Chondrocyte (in vitro differentiated cells): Measurements from ENCODE around the gene PRKCA. TPM values are rescaled to one million over a fixed set of nuclear protein-coding genes. Genes with fewer than 3 reads are reported as not detected.
"Not testable (repeated sequence)": the region's sequence is repeated elsewhere in the genome, so short reads cannot be mapped to it uniquely, and the experiment has no call there.

ENCODE experiments used
- DNase-seq: peaks from one replicate; pipeline ENCODE4 v3.0.0; 2021; ENCODE audit warnings: mixed read lengths, low spot score
- H3K27ac Mint-ChIP-seq: one replicate; pipeline ENCODE4 v1.8.0; 2021; ENCODE audit warnings: mild to moderate bottlenecking, moderate library complexity, mixed read lengths; ENCODE audit not compliant: unreplicated experiment
- H3K27me3 Mint-ChIP-seq: 2 replicates; pipeline ENCODE4 v1.8.0; 2021; ENCODE audit warnings: low read depth, mixed read lengths
- H3K36me3 Mint-ChIP-seq: 2 replicates; pipeline ENCODE4 v1.8.0; 2021; ENCODE audit warnings: low read depth, mixed read lengths
- H3K4me1 Mint-ChIP-seq: 2 replicates; pipeline ENCODE4 v1.8.0; 2021; ENCODE audit warnings: low read depth, mild to moderate bottlenecking, mixed read lengths
- H3K4me3 Mint-ChIP-seq: one replicate; pipeline ENCODE4 v1.8.0; 2021; ENCODE audit warnings: mild to moderate bottlenecking, moderate library complexity, mixed read lengths; ENCODE audit not compliant: unreplicated experiment
- H3K9me3 Mint-ChIP-seq: 2 replicates; pipeline ENCODE4 v1.8.0; 2021; ENCODE audit warnings: low read depth, mixed read lengths
- total RNA-seq: library from RNA; stranded (reverse); gene quantifications from 3 replicates; pipeline ENCODE4 v1.2.1, GENCODE V29; 2021
- TF ChIP-seq, protein P1 (sequence below): fragments of 200-600 bp; sonication (generic); IDR thresholded peaks from 2 replicates; pipeline ENCODE4 v1.5.0; 2021; ENCODE audit warnings: antibody characterized with exemption, mild to moderate bottlenecking, moderate library complexity

Gene PRKCA
- total RNA-seq, 1 donor from 2014 or later, result 51.5 TPM

DNA sequence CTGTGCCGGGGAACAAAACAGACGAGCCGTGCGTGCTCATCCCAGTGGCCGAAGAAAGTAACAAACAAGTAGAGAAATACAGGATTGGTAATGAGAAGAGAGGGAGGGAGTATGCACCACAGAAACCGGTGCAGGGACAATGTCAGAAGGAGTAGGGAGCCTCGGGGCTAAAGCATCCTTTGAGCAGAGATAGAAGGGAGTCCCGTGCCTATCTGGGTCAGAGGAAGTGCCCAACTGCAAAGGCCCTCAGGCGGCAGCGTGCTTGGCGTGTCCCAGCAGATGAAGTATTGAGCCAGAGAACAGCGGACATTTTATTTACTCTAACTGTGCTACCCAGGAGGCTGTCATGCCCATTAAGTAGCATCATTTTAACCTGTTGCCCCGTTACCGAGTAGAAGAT, 417.6 kb downstream of the PRKCA start:
- no peaks in the 10 kb centered on the region for H3K27me3 Mint-ChIP-seq
- peaks cover 36% of the 10 kb centered on the region for H3K4me1 Mint-ChIP-seq
- no peaks in the 10 kb centered on the region for H3K9me3 Mint-ChIP-seq
- H3K27ac Mint-ChIP-seq, result no peak overlapping the region
- no peaks in the 10 kb centered on the region for H3K36me3 Mint-ChIP-seq
- H3K4me3 Mint-ChIP-seq, result no peak overlapping the region
- DNase-seq, result no peak
- TF ChIP-seq, protein P1, sequence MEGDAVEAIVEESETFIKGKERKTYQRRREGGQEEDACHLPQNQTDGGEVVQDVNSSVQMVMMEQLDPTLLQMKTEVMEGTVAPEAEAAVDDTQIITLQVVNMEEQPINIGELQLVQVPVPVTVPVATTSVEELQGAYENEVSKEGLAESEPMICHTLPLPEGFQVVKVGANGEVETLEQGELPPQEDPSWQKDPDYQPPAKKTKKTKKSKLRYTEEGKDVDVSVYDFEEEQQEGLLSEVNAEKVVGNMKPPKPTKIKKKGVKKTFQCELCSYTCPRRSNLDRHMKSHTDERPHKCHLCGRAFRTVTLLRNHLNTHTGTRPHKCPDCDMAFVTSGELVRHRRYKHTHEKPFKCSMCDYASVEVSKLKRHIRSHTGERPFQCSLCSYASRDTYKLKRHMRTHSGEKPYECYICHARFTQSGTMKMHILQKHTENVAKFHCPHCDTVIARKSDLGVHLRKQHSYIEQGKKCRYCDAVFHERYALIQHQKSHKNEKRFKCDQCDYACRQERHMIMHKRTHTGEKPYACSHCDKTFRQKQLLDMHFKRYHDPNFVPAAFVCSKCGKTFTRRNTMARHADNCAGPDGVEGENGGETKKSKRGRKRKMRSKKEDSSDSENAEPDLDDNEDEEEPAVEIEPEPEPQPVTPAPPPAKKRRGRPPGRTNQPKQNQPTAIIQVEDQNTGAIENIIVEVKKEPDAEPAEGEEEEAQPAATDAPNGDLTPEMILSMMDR, result no peak

GRCh38 chr17:66720567-66720966, 418.2 kb downstream of the PRKCA start:
- H3K4me1 Mint-ChIP-seq, result peaks cover 41% of the 10 kb centered on the region
- no peaks in the 10 kb centered on the region for H3K27me3 Mint-ChIP-seq
- no peak overlapping the region for H3K27ac Mint-ChIP-seq
- DNase-seq, result no peak
- no peaks in the 10 kb centered on the region for H3K9me3 Mint-ChIP-seq
- H3K4me3 Mint-ChIP-seq, result no peak overlapping the region
- H3K36me3 Mint-ChIP-seq, result no peaks in the 10 kb centered on the region
- TF ChIP-seq, protein P1, result no peak

GRCh38 chr17:66722341-66722740, 419.9 kb downstream of the PRKCA start:
- TF ChIP-seq, protein P1, result no peak
- H3K27me3 Mint-ChIP-seq, result no peaks in the 10 kb centered on the region

DNA sequence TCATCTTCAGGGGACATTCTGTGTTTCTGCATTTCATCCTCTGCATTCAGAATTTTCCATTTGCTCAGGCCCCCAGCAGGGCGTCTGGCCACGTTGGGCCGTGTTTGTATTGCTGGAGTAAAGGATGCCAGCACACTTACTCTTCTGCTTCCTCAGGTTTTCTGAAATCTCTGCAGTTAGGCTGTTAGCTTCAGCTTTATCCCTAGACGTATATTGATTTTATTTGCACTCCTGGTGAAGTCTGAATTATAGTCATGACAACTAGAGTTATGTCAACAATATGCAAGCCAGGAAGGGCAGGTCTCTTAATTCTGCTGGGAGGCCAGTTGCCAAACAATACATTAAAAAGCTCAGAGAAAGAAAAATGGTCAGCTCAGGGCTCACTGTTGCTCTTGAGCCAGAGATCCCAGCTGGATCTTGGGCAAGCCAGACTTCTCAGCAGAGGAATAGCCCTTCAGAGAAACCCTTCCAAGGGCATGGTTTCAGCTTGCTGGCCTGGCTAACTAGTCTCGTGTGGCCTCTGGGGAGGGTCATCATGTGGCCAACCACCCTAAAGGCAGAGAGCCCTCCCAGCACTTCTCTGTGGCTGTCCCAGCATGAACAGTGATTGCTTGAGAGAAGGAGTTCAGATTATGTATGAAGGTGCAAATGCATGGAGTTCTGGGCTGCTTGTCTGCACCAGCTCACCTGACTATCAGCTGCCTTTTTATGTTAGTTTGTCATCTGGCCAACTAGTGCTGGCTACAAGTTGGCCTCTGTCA, 422.3 kb downstream of the PRKCA start:
- Mint-ChIP-seq H3K9me3 (no peaks in the 10 kb centered on the region), H3K4me3 (no peak overlapping the region), H3K27ac (peak overlapping the region; percentile 86), H3K36me3 (no peaks in the 10 kb centered on the region), H3K27me3 (no peaks in the 10 kb centered on the region), H3K4me1 (peaks cover 26% of the 10 kb centered on the region)
- TF ChIP-seq, protein P1, result peak; percentile 12
- no peak for DNase-seq

More at GRCh38 chr17:66722341-66722740, 419.9 kb downstream of the PRKCA start:
- Mint-ChIP-seq H3K4me1 (peaks cover 30% of the 10 kb centered on the region), H3K27ac (no peak overlapping the region), H3K36me3 (no peaks in the 10 kb centered on the region), H3K9me3 (no peaks in the 10 kb centered on the region), H3K4me3 (no peak overlapping the region)
- no peak for DNase-seq

GRCh38 chr17:66725438-66725837, 423.0 kb downstream of the PRKCA start:
- not testable (repeated sequence) for H3K9me3 Mint-ChIP-seq, DNase-seq, H3K4me3 Mint-ChIP-seq, H3K36me3 Mint-ChIP-seq, H3K27me3 Mint-ChIP-seq
- Mint-ChIP-seq H3K27ac (peak overlapping the region; percentile 86), H3K4me1 (peaks cover 32% of the 10 kb centered on the region)

DNA sequence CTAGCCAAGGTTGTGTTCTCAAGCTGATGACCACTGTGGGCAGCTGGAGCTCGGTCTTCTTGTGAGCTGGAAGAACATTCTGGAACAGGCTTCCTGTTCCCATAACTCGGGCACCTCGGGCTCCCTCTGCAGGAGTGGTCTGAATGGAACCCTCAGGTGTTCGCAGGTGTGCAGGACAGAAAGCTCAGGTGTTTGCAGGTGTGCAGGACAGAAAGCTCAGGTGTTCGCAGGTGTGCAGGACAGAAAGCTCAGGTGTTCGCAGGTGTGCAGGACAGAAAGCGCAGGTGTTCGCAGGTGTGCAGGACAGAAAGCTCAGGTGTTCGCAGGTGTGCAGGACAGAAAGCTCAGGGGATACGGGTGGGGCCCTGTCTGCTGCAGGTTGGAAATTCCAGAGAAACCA, 423.5 kb downstream of the PRKCA start:
- DNase-seq, result no peak
- Mint-ChIP-seq H3K9me3 (no peaks in the 10 kb centered on the region), H3K4me3 (no peak overlapping the region), H3K36me3 (no peaks in the 10 kb centered on the region), H3K27me3 (no peaks in the 10 kb centered on the region), H3K27ac (no peak overlapping the region), H3K4me1 (peaks cover 32% of the 10 kb centered on the region)
- TF ChIP-seq, protein P1, result no peak
